GM19328 (cell line): Measurements from ENCODE around the gene KRT27.
"Not testable (repeated sequence)": the region's sequence is repeated elsewhere in the genome, so short reads cannot be mapped to it uniquely, and the experiment has no call there.

Source experiments
- ATAC-seq: cut with Tn5 transposase; IDR thresholded peaks from one replicate; pipeline ENCODE4 v1.9.1; 2021; ENCODE audit warnings: mild to moderate bottlenecking, moderate library complexity; ENCODE audit not compliant: unreplicated experiment

The KRT27 gene

DNA sequence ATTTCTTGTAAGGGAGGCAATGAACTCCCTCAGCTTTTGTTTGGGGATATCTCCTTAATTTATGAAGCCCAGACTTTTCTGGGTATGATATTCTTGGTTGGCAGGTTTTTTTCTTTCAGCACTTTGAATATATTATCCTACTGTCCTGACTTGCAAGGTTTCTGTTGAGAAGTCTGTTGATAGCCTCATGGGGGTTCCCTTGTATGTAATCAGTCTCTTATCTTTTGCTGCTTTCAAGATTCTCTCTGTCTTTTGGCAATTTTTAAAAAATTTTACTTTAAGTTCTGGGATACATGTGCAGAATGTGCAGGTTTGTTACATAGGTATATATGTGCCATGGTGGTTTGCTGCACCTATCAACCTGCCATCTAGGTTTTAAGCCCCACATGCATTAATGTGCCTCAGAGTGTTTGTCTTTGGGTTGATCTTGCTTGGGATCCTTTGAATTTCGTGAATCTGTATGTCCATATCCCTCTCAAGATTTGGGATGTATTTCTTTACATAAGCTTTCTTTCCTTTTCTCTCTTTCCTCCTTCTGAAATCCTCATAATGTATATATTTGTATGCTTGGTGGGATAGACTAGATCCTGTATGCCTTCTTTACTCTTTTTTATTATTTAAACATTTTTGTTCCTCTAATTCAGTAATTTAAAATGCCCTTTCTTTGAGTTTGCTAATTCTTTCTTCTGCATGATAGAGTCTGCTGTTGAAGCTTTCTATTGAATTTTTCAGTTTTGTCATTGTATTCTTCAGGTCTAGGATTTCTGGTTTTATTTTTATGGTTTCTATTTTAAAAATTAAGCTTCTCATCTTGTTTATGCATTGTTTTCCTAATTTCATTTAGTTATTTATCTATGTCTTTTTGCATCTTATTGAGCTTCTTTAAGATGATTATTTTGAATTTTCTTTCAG is 22.0 kb downstream of the KRT27 start:
- ATAC-seq: no peak

DNA sequence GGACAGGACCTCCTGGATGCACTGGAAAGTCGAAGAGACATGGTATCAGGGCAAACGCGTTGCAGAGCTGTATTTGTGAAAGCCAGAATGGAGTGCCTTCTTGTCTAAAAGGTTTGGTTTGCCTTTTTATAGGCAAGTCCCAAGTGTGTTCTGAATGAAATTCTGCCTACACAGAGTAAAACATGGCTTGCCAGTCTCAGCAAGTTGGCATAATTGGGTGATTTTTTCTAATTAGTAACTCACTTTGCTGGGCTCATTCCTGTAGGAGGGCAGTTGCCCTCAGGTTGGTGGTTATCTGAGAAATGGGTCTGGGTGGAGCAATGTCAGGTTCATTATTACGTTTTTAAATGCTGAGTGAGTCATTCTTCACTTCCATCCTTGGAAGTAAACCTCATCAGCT is 27.1 kb downstream of the KRT27 start, which contains the start of gene KRT25:
KRT25 (minus strand) TSS at position 101 of the 400 bp plus-strand sequence; CDS start at position 41, 60 bp downstream.
- no peak for ATAC-seq

DNA sequence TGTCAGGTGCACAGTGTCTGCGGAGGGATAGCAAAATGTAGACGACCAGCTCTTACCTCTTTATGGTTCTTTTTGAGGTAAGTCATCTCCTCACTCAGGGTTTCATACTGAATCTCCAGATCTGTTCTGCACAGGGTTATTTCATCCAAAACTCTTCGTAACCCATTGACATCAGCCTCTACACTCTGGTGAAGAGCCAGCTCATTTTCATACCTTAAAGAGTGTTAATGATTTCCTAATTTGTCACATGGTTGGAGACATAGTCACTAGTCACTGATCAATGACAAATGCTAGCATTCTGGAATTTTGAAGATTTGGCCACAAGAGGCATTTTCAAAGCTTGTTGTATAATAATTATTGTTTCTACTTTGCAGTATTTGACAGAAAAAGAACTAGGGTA is 28.5 kb downstream of the KRT27 start:
- ATAC-seq: no peak

DNA sequence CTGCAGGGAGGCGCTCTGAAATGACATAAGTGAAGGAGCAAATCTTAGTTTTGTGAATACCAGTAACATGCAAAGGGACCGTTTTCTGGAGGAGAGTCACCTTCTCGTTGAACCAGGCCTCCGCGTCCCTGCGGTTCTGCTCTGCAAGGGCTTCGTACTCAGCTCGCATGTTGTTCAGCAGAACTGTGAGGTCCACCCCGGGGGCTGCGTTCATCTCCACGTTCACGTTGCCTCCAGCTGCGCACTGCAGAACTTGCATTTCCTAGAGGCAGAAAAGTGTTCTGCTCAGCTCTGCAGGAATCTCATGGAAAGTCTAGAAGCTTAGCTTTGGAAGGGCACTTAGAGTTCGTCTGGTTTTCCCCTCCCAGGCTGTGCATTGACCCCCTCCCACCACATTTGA is 31.3 kb downstream of the KRT27 start:
- no peak for ATAC-seq

DNA sequence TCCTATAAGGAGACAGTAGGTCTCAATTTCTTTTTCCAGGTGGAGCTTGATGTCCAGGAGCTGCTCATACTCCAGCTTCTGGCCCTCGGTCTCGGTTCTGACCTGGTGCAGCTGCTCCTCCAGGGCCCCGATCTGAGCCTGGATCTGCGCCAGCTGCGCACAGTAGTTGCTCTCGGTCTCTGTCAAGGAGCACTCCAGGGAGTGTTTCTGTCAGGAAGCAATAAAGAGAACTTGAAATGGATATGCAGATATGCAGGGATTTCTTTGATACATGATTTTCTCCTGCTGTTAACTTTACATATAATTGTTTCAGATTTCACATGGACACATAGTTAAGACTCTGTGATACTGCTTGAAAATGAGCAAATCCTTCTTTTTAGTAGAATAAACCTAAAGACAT is 32.0 kb downstream of the KRT27 start:
- ATAC-seq: no peak

DNA sequence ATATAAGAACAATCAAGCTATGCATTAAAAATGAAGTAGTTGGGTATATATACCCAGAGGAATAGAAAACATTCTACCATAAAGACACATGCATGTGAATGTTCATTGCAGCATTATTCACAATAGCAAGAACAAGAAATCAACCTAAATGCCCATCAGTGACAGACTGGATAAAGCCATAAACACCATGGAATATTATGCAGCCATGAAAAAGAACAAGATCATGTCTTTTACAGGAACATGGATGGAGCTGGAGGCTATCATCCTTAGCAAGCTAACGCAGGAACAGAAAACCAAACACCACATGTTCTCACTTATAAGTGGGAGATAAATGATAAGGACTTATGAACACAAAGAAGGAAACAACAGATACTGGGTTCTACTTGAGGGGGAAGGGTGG is 33.7 kb downstream of the KRT27 start:
- ATAC-seq: not testable (repeated sequence)

DNA sequence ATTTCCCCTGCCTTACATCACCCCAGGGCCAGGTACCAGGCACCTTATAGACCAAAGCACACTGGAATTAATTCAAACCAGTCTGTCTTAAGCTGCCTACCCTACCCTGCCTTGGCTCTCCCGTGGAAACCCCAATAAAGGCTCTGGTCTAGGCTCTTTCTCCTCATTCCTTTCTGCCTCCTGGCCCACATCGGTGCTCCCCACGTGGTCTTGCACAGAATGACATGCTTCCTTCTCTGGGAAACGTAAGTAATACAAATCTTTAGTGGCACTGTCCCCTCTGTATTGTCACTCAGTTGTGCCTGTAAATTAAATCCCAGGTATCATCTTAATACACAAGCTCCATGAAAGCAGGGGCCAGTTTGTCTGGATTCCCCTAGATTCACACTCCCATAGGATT is 43.8 kb downstream of the KRT27 start:
- ATAC-seq: no peak

DNA sequence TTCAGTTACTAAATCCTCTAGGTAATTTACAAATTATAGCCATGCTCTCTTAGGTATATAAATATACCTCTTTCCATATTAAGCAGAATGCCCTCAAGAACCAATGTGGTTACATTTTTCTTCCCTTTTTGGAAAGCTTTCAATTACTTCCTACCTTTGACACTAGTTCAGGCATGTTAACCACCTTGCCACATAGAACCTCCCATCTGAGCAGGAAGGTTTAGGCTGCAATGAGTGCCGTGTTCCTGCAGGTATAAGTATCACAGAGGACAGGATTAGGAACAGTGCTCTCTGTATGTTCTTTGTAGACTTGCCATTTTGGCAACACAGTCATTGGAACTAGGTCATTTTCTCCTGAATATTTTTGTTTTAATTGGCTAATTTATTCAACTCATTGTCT is 47.3 kb downstream of the KRT27 start:
- no peak for ATAC-seq

DNA sequence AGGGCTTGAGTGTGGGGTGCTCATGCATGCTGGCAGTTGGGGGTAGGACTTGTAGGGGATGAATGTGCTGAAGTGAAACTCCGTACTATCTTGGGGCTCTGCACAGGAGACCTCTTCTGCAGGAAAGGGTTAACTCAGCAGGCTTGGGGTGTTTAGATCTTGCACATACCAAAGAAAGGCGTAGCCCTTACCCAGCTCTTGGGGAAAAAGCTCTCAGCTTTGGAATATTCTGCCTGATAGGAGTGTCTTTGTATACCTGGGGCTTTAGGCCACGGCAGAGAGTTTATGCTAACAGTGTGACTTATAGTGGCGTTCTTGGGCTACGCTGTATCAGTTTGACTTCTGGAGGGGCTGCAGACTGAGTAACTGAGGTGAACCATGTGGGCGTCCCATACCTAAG is 48.3 kb downstream of the KRT27 start:
- ATAC-seq: no peak

DNA sequence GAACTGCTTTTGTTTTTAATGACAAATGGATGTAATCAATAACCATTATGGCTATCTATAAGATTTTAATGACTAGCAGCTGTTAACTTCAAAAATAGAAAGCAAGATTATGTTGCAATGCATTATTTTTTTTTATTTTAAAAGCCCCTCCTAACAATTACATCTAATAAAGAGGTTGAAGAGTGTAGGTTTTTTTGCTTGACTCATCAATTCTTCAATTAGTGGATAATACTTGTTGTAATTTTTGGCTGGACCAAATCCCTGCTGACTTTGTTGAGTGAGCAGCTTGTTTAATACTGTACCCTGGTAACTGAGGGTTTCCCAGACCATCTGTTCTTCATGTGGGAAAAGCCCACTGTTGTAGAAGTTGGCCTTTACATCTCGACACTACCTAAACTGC is 51.4 kb downstream of the KRT27 start:
- no peak for ATAC-seq

DNA sequence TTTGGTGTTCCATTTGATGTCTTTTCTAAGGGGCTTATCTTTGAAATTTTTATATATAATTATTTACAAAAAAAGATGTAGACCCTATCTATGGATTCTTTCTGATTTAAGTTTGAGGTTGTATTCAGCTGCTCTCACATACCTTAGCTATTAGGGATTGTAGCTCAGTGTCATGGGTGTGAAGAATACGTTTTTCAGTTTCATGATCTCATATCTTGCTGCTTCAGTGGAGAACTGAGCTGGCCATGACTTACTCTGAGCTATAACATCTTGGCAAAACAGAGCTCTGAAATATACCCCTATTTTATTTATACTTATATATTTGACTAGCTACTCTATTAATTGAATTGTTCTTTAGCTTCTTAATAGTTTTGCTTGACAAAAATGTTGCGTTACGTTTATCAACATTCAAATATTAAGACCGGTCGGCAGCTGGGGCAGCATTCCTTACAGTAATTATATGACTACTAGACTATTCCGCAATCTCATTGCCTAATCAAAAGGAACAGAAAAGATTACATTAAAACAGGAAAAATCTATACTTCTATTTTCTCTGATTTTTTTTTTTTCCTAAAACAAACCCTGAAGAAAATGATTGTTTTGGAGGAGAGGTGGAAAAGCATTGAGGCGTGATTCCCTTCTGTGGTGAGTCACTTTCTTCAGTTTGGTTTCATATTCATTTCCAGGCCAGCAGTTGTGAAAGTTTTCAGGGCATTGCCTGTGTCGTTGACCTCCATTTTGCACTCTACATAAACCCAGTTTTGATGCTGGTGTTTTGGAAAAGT is 54.7 kb downstream of the KRT27 start:
- no peak for ATAC-seq

DNA sequence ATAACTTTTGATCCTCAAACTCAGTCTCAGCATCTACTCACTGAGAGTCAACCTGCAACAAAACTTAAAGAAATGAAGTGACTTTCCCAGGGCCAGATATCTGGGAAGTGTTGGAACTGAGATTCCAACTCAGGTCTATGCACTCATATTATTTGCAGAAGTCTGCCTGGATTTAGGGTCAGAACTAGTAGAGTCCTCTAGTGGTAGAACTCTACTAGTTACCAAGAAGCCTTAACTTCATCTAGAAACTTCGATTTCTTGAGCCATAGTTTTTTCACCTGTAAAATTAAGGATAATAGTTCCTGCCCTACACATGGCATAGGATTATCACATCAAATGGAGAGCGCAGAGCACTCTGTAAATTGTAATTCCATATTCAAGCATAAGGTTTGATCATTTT is 55.4 kb downstream of the KRT27 start:
- no peak for ATAC-seq
